ENCODE data around the gene SHD. TPM values are rescaled to one million over a fixed set of nuclear protein-coding genes. Genes with fewer than 3 reads are reported as not detected.

The SHD gene
- polyA plus RNA-seq, 1 experiment: not detected

GRCh38 chr19:4297901-4298809 lies 19.1 kb downstream of the SHD start:
- POLR2A ChIA-PET: no interaction called here
- CTCF ChIA-PET: interaction anchor here (1.3 kb wide), 1 partner anchor 30 kb away, joined by 3 read pairs; no protein-coding TSS in a partner anchor
- TF ChIP-seq CTCF (IDR thresholded peaks at IDR 0.05; ENCODE audit: insufficient read depth, low read depth, low read length): no peak
- Histone ChIP-seq H3K27me3 (ENCODE audit: control insufficient read depth, insufficient read depth, low read length) (no peaks in the 10 kb centered on the region; the same call in 1 of the 2 replicates), H3K4me3 (ENCODE audit: low read depth, low read length) (no peak overlapping the region), H3K36me3 (ENCODE audit: control insufficient read depth, insufficient read depth, low read length) (no peaks in the 10 kb centered on the region)
- no peak for DNase-seq (ENCODE audit: low read depth)

GRCh38 chr19:4298810-4299550 lies 19.9 kb downstream of the SHD start:
- ChIA-PET POLR2A (no interaction called here), CTCF (interaction anchor here (1.3 kb wide), 1 partner anchor 31 kb away, joined by 3 read pairs; no protein-coding TSS in a partner anchor)
- Histone ChIP-seq H3K4me3 (ENCODE audit: low read depth, low read length) (no peak overlapping the region), H3K36me3 (ENCODE audit: control insufficient read depth, insufficient read depth, low read length) (no peaks in the 10 kb centered on the region), H3K27me3 (ENCODE audit: control insufficient read depth, insufficient read depth, low read length) (no peaks in the 10 kb centered on the region; the same call in 1 of the 2 replicates)
- no peak for TF ChIP-seq CTCF (IDR thresholded peaks at IDR 0.05; ENCODE audit: insufficient read depth, low read depth, low read length)
- no peak for DNase-seq (ENCODE audit: low read depth)

GRCh38 chr19:4300589-4300988 lies 21.5 kb downstream of the SHD start:
- no peak for DNase-seq (ENCODE audit: low read depth)
- no peak for TF ChIP-seq CTCF (IDR thresholded peaks at IDR 0.05; ENCODE audit: insufficient read depth, low read depth, low read length)
- H3K27me3 ChIP-seq (ENCODE audit: control insufficient read depth, insufficient read depth, low read length): no peaks in the 10 kb centered on the region
- ChIA-PET CTCF (no interaction called here), POLR2A (no interaction called here)
- no peak overlapping the region for H3K4me3 ChIP-seq (ENCODE audit: low read depth, low read length)
- no peaks in the 10 kb centered on the region for H3K36me3 ChIP-seq (ENCODE audit: control insufficient read depth, insufficient read depth, low read length)

GRCh38 chr19:4301590-4302242 lies 22.6 kb downstream of the SHD start:
- ChIA-PET CTCF (no interaction called here), POLR2A (no interaction called here)
- H3K27me3 ChIP-seq (ENCODE audit: control insufficient read depth, insufficient read depth, low read length): no peaks in the 10 kb centered on the region
- TF ChIP-seq CTCF (IDR thresholded peaks at IDR 0.05; ENCODE audit: insufficient read depth, low read depth, low read length): no peak
- H3K4me3 ChIP-seq (ENCODE audit: low read depth, low read length): no peak overlapping the region
- H3K36me3 ChIP-seq (ENCODE audit: control insufficient read depth, insufficient read depth, low read length): no peaks in the 10 kb centered on the region
- no peak for DNase-seq (ENCODE audit: low read depth)

GRCh38 chr19:4302243-4302640 lies 23.2 kb downstream of the SHD start, which contains the start of gene TMIGD2:
TSS of gene TMIGD2 (minus strand) at chr19:4302389. CDS start at chr19:4302385, 4 bp downstream.
- no peak for TF ChIP-seq CTCF (IDR thresholded peaks at IDR 0.05; ENCODE audit: insufficient read depth, low read depth, low read length)
- CTCF ChIA-PET: no interaction called here
- no peak within 1 kb of the TSS for H3K4me3 ChIP-seq (ENCODE audit: low read depth, low read length)
- no peak for DNase-seq (ENCODE audit: low read depth)
- no peaks in the 10 kb centered on the region for H3K36me3 ChIP-seq (ENCODE audit: control insufficient read depth, insufficient read depth, low read length)
- POLR2A ChIA-PET: no interaction called here
- no peaks in the 10 kb centered on the region for H3K27me3 ChIP-seq (ENCODE audit: control insufficient read depth, insufficient read depth, low read length)
